Activated naive CD8-positive, alpha-beta T cell treated with anti-CD3 and anti-CD28 coated beads, Interleukin-2, amount 10 ng/mL, durations not matched to agents 7 days and 5 days (primary cell): ENCODE measurements around the gene TTC9B. TPM values are rescaled to one million over a fixed set of nuclear protein-coding genes. Genes with fewer than 3 reads are reported as not detected.

Experiments
- ATAC-seq: fragments of 150-1000 bp; cut with Tn5 transposase; one replicate; pipeline ENCODE4 v1.10.0; 2021; ENCODE audit warnings: low read depth, moderate library complexity
- POLR2A ChIA-PET: fragments of 350-600 bp; sonication (Branson Sonifier 250); formaldehyde crosslinking; loops from one replicate; lab custom pipeline; 2021; ENCODE audit warnings: antibody characterized with exemption; lab: Charles Lee
- DNase-seq: peaks from one replicate; pipeline ENCODE4 v3.0.0; 2021
- H3K27ac Mint-ChIP-seq: one replicate; pipeline ENCODE4 v1.8.0; 2022; ENCODE audit warnings: mild to moderate bottlenecking, mixed read lengths
- H3K27me3 Mint-ChIP-seq: one replicate; pipeline ENCODE4 v1.8.0; 2022; ENCODE audit warnings: mild to moderate bottlenecking, moderate library complexity, mixed read lengths
- H3K36me3 Mint-ChIP-seq: one replicate; pipeline ENCODE4 v1.8.0; 2021; ENCODE audit warnings: mild to moderate bottlenecking, mixed read lengths
- H3K4me1 Mint-ChIP-seq: one replicate; pipeline ENCODE4 v1.8.0; 2021; ENCODE audit warnings: mixed read lengths
- H3K4me3 Mint-ChIP-seq: one replicate; pipeline ENCODE4 v1.8.0; 2022; ENCODE audit warnings: mild to moderate bottlenecking, moderate library complexity, mixed read lengths
- H3K9me3 Mint-ChIP-seq: one replicate; pipeline ENCODE4 v1.8.0; 2021; ENCODE audit warnings: mixed read lengths
- total RNA-seq, 2 experiments: library from RNA; stranded (reverse); gene quantifications; one replicate each; pipeline ENCODE4 v1.2.3, GENCODE V29; 2021

The TTC9B gene
- total RNA-seq, 2 experiments from 2014 or later = not detected

DNA sequence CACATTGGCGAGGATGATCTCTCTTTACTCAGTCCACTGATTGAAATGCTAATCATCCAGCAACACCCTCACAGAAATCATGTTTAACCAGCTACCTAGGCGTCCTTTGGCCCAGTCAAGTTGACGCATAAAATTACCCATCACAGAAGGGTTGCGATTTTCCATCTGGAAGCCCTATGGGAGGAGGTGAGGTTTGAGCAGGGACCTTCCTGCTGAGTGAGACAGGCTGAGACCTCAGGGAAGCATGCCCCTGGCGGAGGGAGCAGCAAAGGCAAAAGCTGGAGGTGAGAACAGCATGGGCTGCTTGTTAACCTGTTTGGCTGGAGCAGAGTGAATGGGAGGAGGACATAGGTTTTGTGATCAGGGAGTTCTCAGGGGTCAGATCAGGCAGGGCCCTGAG is 7.3 kb downstream of the TTC9B start:
- H3K4me1 Mint-ChIP-seq = no peaks in the 10 kb centered on the region
- DNase-seq = no peak

DNA sequence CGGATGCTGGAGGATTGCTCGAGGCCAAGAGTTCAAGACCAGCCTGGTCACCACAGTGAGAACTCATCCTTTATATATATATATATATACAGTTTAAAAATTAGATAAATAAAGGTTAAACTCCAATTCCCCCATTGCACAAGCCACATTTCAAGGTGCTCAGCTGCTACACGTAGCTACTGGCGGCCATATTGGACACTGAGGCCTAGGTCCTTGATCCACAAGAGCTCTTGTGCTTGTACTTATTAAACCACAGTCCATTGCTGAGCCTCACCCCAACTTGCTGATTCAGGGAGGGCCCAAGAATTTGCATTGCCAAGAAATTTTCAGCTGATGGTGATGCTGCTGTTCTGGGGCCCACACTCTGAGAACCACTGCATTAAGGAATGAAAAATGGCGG is 9.6 kb downstream of the TTC9B start:
- DNase-seq (no peak), ATAC-seq (no peak)
- Mint-ChIP-seq H3K4me3 (no peak overlapping the region), H3K27me3 (no peaks in the 10 kb centered on the region), H3K9me3 (no peaks in the 10 kb centered on the region), H3K4me1 (no peaks in the 10 kb centered on the region), H3K27ac (no peak overlapping the region), H3K36me3 (no peaks in the 10 kb centered on the region)
- POLR2A ChIA-PET = no interaction called here

More for the DNA sequence above, 7.3 kb downstream of the TTC9B start:
- Mint-ChIP-seq H3K4me3 (no peak overlapping the region), H3K27me3 (no peaks in the 10 kb centered on the region), H3K27ac (no peak overlapping the region), H3K36me3 (no peaks in the 10 kb centered on the region), H3K9me3 (no peaks in the 10 kb centered on the region)
- no peak for ATAC-seq
- POLR2A ChIA-PET = no interaction called here

DNA sequence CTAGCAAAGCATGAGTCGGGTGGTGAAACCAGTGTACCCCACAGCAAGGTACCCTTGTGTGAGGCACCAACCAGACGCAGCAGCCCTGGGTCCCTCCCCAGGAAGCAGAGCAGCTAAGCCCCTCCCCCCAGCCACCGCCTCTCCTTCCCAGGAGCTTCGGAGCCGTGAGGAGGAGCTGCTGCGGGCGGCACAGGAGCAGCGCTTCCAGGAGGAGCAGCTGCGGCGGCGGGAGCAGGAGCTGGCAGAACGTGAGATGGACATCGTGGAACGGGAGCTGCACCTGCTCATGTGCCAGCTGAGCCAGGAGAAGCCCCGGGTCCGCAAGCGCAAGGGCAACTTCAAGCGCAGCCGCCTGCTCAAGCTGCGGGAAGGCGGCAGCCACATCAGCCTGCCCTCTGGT is 12.4 kb downstream of the TTC9B start:
- H3K36me3 Mint-ChIP-seq = no peaks in the 10 kb centered on the region
- no peaks in the 10 kb centered on the region for H3K27me3 Mint-ChIP-seq
- DNase-seq (no peak), ATAC-seq (no peak)
- no peak overlapping the region for H3K27ac Mint-ChIP-seq
- no peak overlapping the region for H3K4me3 Mint-ChIP-seq
- H3K4me1 Mint-ChIP-seq = no peaks in the 10 kb centered on the region
- no peaks in the 10 kb centered on the region for H3K9me3 Mint-ChIP-seq
- POLR2A ChIA-PET = no interaction called here

DNA sequence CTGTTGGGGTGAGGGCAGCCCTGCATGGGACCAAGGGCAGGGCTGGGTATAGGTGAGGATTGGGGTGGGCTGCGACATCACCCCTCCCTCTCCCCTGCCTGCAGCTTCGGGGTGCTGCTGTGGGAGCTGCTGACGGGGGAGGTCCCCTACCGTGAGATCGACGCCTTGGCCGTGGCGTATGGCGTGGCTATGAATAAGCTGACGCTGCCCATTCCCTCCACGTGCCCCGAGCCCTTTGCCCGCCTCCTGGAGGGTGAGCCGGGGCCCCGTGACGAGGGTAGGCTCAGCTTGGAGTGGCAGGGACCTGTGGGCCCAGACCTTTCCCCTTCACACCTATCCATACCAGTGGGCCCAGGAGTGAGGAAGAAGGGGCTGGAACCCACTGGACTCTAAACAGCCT is 13.8 kb downstream of the TTC9B start:
- Mint-ChIP-seq H3K27ac (no peak overlapping the region), H3K4me1 (no peaks in the 10 kb centered on the region), H3K9me3 (no peaks in the 10 kb centered on the region), H3K36me3 (no peaks in the 10 kb centered on the region), H3K4me3 (no peak overlapping the region), H3K27me3 (no peaks in the 10 kb centered on the region)
- ATAC-seq (no peak), DNase-seq (no peak)
- POLR2A ChIA-PET = no interaction called here

DNA sequence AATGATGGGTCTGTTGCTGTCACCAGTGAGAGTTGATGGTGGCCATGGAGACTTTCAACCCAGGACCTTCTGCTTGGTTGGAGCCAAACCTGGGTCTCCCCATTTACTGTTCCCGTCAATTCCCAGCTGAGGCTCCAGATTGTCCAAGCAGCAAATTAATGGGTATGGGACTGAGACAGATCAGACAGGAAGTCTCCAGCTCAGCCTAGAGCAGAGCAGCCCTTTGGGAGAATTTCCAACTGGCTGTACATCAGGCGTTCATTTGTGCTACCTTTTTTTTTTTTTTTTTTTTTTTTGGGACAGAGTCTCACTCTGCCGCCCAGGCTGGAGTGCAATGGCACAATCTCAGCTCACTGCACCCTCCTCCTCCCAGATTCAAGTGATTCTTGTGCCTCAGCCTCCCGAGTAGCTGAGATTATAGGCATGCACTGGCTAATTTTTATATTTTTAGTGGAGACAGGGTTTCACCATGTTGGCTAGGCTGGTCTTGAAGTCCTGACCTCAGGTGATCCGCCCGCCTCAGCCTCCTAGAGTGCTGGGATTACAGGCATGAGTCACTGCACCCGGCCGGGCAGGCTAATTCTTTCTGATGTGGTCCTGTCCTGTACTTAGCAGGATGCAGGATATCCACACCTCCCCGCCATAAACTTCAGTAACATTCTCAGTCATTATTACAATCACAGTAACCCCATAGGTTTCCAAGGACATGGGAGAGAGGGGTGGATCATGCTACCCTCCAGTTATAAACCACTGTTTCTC is 17.7 kb downstream of the TTC9B start:
- no peaks in the 10 kb centered on the region for H3K36me3 Mint-ChIP-seq

DNA sequence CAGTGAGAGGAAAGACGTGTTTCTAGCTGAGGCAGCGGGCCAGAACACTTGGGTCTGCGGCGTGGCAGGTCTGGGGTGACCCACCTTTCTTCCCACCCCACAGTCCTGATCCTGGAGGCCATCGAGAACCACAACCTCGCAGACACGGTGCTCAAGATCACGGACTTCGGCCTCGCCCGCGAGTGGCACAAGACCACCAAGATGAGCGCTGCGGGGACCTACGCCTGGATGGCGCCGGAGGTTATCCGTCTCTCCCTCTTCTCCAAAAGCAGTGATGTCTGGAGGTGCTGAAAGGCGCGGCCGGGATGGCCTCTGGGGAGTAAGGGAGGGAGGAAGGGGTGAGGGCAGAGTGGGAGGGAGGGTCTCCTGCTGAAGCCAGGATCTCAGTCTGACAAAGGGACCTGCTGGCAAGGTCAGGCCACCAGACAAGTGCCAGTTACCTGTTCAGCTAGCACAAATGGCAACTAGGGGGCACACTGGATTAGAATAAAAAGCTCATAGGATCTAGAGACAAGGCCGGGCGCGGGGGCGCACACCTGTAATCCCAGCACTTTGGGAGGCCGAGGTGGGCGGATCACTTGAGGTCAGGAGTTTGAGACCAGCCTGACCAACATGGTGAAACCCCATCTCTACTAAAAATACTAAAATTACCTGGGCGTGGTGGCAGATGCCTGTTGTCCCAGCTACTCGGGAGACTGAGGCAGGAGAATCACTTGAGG is 19.8 kb downstream of the TTC9B start:
- no peaks in the 10 kb centered on the region for H3K36me3 Mint-ChIP-seq
- no peak overlapping the region for H3K4me3 Mint-ChIP-seq
- no peaks in the 10 kb centered on the region for H3K9me3 Mint-ChIP-seq
- H3K4me1 Mint-ChIP-seq = peaks cover 2% of the 10 kb centered on the region
- POLR2A ChIA-PET = no interaction called here
- DNase-seq = no peak
- H3K27me3 Mint-ChIP-seq = no peaks in the 10 kb centered on the region
- no peak overlapping the region for H3K27ac Mint-ChIP-seq
- no peak for ATAC-seq

More for the DNA sequence above, 17.7 kb downstream of the TTC9B start:
- Mint-ChIP-seq H3K9me3 (no peaks in the 10 kb centered on the region), H3K27ac (no peak overlapping the region), H3K4me1 (no peaks in the 10 kb centered on the region), H3K4me3 (no peak overlapping the region), H3K27me3 (no peaks in the 10 kb centered on the region)
- ATAC-seq (no peak), DNase-seq (no peak)
- POLR2A ChIA-PET = interaction anchor here (0.6 kb wide), 1 partner anchor 1286 kb away, joined by 3 read pairs; no protein-coding TSS in a partner anchor

DNA sequence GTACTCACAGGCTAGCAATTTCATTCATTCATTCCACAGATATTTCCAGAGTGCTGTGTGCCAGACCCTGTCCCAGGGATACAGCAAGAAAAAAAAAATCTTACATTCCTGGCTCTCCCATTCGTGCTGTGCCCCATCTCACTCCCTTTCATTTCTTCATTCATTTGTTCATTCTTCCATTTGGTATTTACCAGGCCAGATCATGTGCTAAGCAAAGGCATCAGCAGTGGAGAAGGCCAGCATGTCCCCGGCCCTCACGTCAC is 24.7 kb downstream of the TTC9B start:
- POLR2A ChIA-PET = no interaction called here
- Mint-ChIP-seq H3K27ac (no peak overlapping the region), H3K27me3 (no peaks in the 10 kb centered on the region), H3K9me3 (no peaks in the 10 kb centered on the region), H3K36me3 (no peaks in the 10 kb centered on the region), H3K4me1 (peaks cover 12% of the 10 kb centered on the region), H3K4me3 (no peak overlapping the region)
- DNase-seq (no peak), ATAC-seq (no peak)

DNA sequence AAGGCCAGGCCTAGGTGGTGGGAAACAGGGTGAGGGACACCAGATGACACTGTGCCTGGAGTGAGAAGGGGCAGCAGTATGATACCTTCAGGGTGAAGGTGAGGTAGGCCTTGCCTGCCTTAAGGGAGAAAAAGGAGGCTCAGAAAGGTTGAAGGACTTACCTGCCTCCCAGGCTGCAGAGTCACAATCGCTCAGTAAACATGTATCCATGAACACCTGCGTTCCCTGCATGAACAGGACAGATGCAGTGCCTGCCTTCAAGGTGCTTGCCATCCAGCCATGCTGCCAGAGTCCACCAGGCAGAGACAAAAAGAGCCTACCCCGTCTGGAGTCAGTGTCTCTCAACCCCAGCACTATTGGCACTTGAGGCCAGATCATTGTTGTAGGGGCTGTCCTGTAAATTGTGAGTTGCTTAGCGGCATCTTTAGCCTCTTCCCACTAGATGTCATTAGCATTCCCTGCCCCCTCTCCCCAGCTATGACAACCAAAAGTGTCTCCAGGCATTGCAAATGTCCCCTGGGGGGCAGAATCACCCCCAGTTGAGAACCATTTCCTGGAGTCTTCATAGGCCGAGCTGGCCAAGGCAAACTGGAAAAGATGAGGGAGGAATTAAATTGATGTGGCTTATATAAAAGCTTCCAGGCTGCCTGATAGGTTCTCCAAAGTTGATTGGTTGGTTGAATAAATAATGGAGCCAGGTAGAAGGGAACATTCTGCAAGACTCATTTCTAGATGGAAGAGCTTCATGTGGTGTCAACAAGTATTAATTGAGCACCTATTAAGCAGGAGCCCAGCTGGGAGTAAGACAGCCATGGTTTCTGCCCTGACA is 25.2 kb downstream of the TTC9B start:
- Mint-ChIP-seq H3K9me3 (no peaks in the 10 kb centered on the region), H3K36me3 (no peaks in the 10 kb centered on the region), H3K27me3 (no peaks in the 10 kb centered on the region), H3K4me3 (peak overlapping the region; percentile 14), H3K27ac (no peak overlapping the region), H3K4me1 (peaks cover 12% of the 10 kb centered on the region)
- no peak for DNase-seq
- POLR2A ChIA-PET = no interaction called here
- ATAC-seq = no peak

DNA sequence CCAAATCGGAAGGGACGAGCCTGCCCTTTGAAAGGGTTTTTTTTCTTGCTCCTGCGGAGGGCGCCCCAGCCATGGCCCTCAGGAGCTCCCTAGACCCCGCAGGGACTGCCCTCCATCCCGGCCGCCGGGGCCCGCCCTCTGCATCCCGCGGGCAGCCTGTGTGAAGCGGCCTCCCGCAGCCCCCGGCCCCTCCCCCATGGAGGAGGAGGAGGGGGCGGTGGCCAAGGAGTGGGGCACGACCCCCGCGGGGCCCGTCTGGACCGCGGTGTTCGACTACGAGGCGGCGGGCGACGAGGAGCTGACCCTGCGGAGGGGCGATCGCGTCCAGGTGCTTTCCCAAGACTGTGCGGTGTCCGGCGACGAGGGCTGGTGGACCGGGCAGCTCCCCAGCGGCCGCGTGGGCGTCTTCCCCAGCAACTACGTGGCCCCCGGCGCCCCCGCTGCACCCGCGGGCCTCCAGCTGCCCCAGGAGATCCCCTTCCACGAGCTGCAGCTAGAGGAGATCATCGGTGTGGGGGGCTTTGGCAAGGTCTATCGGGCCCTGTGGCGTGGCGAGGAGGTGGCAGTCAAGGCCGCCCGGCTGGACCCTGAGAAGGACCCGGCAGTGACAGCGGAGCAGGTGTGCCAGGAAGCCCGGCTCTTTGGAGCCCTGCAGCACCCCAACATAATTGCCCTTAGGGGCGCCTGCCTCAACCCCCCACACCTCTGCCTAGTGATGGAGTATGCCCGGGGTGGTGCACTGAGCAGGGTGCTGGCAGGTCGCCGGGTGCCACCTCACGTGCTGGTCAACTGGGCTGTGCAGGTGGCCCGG is 26.1 kb downstream of the TTC9B start:
- H3K4me3 Mint-ChIP-seq = peak overlapping the region; percentile 60
- DNase-seq (peak; percentile 55), ATAC-seq (peak; percentile 2)
- POLR2A ChIA-PET = interaction anchor here (0.5 to 0.6 kb wide), 2 partner anchors 24 to 65 kb away, joined by 3 to 6 read pairs; no protein-coding TSS in a partner anchor
- no peak overlapping the region for H3K27ac Mint-ChIP-seq
- peaks cover 12% of the 10 kb centered on the region for H3K4me1 Mint-ChIP-seq
- no peaks in the 10 kb centered on the region for H3K9me3 Mint-ChIP-seq
- H3K27me3 Mint-ChIP-seq = peaks cover 4% of the 10 kb centered on the region
- H3K36me3 Mint-ChIP-seq = no peaks in the 10 kb centered on the region

DNA sequence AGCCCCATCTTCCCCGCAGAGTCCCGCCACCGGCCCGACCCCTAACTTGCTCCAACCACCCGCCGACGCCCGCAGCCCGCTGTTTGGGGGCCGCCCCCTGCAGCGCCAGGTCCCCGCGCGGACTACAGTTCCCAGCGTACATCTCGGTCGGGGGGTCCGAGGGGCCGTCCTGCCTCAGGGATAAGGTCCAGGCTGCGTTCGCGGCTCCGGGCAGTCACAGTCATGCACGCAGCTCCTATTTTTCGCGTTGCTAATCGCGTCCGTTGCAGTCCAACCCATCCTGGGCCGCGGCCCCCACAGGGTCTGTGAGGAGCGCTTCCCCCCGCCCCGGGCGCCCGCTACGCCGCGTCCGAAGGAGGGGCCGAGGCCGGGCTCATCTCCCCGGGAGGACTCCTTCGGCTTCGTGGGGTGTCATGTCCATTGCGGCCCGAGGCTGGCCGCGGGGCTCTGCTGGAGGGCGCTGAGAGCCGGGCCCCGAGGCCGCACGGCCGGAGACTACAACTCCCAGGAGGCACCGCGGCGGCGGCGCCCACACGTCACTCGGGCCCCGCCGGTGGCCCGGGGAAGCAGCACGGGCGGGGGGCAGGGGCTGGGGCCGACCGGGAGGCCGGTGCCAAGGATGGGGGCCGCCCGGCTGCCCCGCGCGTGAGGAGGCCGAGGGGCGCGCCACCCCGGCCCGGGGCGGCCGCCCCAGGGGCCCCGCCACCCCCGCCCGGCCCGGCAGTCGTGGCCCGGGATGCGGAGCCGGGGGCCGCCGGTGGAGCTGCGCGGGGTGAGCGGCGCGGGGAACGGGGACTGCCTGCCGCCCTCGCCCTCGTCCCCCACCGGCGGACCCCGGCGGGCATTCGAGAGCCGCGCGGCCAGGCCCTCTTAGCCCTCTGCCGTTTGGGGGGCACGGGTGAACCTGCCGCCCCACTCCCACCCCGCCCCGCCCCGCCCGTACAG is 27.0 kb downstream of the TTC9B start, which contains the start of gene MAP3K10:
Gene MAP3K10 (plus strand): TSS at position 536 of the 945 bp plus-strand sequence. CDS start 606 bp downstream, outside the sequence.
- peak within 1 kb of the TSS; percentile 84 for H3K27ac Mint-ChIP-seq
- H3K4me1 Mint-ChIP-seq = peaks cover 12% of the 10 kb centered on the region
- H3K4me3 Mint-ChIP-seq = peak within 1 kb of the TSS; percentile 83
- POLR2A ChIA-PET = interaction anchor here (0.6 kb wide), 1 partner anchor 23 kb away, joined by 3 read pairs; no protein-coding TSS in a partner anchor
- H3K9me3 Mint-ChIP-seq = no peaks in the 10 kb centered on the region
- peaks cover 4% of the 10 kb centered on the region for H3K27me3 Mint-ChIP-seq
- no peaks in the 10 kb centered on the region for H3K36me3 Mint-ChIP-seq
- ATAC-seq (peak; percentile 90), DNase-seq (peak; percentile 86)

DNA sequence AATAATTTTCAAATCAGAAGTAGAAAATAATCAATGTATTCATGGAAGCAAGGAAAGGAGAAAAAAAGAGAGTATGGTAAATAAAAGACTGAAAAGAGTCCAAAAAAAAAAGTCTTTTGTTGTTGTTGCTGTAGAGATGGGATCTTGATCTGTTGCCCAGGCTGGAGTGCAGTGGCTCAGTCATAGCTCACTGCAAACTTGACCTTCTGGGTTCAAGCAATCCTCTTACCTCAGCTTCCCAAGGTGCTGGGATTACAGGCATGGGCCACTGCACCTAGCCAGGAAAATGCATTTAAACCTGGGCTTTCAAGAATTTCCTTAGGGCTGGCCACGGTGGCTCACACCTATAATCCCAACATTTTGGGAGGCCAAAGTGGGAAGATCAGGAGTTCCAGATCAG is 33.9 kb downstream of the TTC9B start:
- POLR2A ChIA-PET = interaction anchor here (0.7 kb wide), 1 partner anchor 9 kb away, joined by 3 read pairs; no protein-coding TSS in a partner anchor
- no peak for DNase-seq
- Mint-ChIP-seq H3K9me3 (no peaks in the 10 kb centered on the region), H3K27me3 (peaks cover 5% of the 10 kb centered on the region), H3K27ac (no peak overlapping the region), H3K4me3 (no peak overlapping the region), H3K36me3 (no peaks in the 10 kb centered on the region), H3K4me1 (no peaks in the 10 kb centered on the region)
- ATAC-seq = no peak

DNA sequence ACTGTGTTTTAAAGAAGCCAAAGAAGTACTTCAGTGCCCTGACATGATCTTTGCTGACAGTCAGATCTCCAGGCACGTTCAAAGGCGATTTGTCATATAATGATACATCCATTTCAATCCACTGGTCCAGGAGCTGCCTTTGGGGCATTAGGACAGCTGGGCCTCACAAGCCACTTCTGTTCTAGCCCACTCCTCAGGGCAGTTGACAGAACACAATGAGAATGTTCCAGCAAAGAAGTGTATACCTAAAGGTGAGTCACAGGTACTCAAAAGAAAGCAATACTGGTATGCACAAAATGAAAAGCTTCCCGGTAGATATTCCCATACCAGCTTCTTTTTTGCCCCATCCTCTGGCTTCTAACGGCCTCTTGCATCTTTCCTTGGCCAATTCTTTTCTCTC is 39.4 kb downstream of the TTC9B start:
- ATAC-seq (no peak), DNase-seq (no peak)
- Mint-ChIP-seq H3K36me3 (no peaks in the 10 kb centered on the region), H3K4me3 (no peak overlapping the region), H3K27ac (no peak overlapping the region), H3K27me3 (peaks cover 2% of the 10 kb centered on the region), H3K9me3 (no peaks in the 10 kb centered on the region), H3K4me1 (no peaks in the 10 kb centered on the region)
- POLR2A ChIA-PET = interaction anchor here (0.6 kb wide), 1 partner anchor 13 kb away, joined by 6 read pairs; no protein-coding TSS in a partner anchor
